Measurements from ENCODE around the gene SYNDIG1. TPM values are rescaled to one million over a fixed set of nuclear protein-coding genes. Genes with fewer than 3 reads are reported as not detected.

The SYNDIG1 gene
- total and polyA plus RNA-seq, 2 donors (not counting 1 experiment from before 2014, with no cell fraction given) = not detected

DNA sequence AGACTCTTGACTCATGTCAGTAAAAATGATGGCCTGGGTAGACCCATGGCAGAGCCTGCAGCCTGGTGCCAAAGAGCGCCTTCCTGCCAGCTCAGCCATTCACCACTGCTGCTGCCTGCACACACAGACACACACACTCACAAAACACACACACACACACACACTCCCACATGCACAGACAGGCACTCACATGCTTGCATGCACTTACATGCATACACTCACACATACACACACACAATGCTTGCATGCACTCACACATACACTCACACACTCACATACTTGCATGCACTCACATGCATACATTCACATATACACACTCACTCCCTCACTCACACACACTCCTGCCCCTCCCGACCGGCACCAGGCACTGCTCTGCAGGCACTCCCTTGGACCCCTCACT, 18.0 kb upstream of the SYNDIG1 start:
- 98% methylated on average over 3 of the region's 3 CpGs for WGBS (ENCODE audit: insufficient coverage)
- ATAC-seq (ENCODE audit: low read depth) (no peak), DNase-seq (no peak)
- Mint-ChIP-seq H3K27ac (no peak overlapping the region), H3K4me3 (no peak overlapping the region), H3K9me3 (ENCODE audit: insufficient read depth) (no peaks in the 10 kb centered on the region), H3K27me3 (peaks cover 6% of the 10 kb centered on the region), H3K4me1 (no peaks in the 10 kb centered on the region)
- intact Hi-C loops (cut with micrococcal nuclease) = no loop called here
- no peaks in the 10 kb centered on the region for H3K79me2 ChIP-seq (ENCODE audit: control insufficient read depth, insufficient read depth, low read length)
- H3K4me1 ChIP-seq (ENCODE audit: control insufficient read depth in 2 of 2, insufficient read depth in 2 of 2, low read length in 2 of 2) = no peaks in the 10 kb centered on the region
- no peak overlapping the region for H2AFZ ChIP-seq (ENCODE audit: insufficient read depth, low read depth, low read length, poor library complexity, severe bottlenecking)
- ChIA-PET CTCF (no interaction called here), POLR2A (no interaction called here)
- no peak overlapping the region for H3K4me3 ChIP-seq (ENCODE audit: control extremely low read depth in 1 of 5, extremely low read depth in 1 of 5, insufficient read depth in 1 of 5, low read depth in 2 of 5, low read length in 4 of 5)
- no peak overlapping the region for H3K27ac ChIP-seq (ENCODE audit: low read length in 2 of 2)
- no peaks in the 10 kb centered on the region for H4K20me1 ChIP-seq (ENCODE audit: control insufficient read depth, insufficient read depth, low read length, poor library complexity, severe bottlenecking)
- H3K36me3 ChIP-seq (replicated peaks in 1 of 2; ENCODE audit: control extremely low read depth in 1 of 2, control insufficient read depth in 1 of 2, extremely low read depth in 1 of 2, insufficient read depth in 2 of 2, low read length in 1 of 2) = no peaks in the 10 kb centered on the region
- no peaks in the 10 kb centered on the region for H3K9me3 ChIP-seq (ENCODE audit: control extremely low read depth in 1 of 3, control insufficient read depth in 2 of 3, insufficient read depth in 1 of 3, low read length in 2 of 3)
- TF ChIP-seq, protein P1, sequence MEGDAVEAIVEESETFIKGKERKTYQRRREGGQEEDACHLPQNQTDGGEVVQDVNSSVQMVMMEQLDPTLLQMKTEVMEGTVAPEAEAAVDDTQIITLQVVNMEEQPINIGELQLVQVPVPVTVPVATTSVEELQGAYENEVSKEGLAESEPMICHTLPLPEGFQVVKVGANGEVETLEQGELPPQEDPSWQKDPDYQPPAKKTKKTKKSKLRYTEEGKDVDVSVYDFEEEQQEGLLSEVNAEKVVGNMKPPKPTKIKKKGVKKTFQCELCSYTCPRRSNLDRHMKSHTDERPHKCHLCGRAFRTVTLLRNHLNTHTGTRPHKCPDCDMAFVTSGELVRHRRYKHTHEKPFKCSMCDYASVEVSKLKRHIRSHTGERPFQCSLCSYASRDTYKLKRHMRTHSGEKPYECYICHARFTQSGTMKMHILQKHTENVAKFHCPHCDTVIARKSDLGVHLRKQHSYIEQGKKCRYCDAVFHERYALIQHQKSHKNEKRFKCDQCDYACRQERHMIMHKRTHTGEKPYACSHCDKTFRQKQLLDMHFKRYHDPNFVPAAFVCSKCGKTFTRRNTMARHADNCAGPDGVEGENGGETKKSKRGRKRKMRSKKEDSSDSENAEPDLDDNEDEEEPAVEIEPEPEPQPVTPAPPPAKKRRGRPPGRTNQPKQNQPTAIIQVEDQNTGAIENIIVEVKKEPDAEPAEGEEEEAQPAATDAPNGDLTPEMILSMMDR (IDR thresholded peaks at IDR 0.05) = no peak
- no peak for TF ChIP-seq EZH2 (IDR thresholded peaks at IDR 0.05; ENCODE audit: borderline replicate concordance, insufficient read depth, low read depth, low read length, poor library complexity, severe bottlenecking)
- no peak overlapping the region for H3K9ac ChIP-seq (ENCODE audit: low read length)
- no peaks in the 10 kb centered on the region for H3K27me3 ChIP-seq (replicated peaks in 1 of 4; ENCODE audit: control extremely low read depth in 1 of 4, control insufficient read depth in 3 of 4, insufficient read depth in 4 of 4, low read length in 3 of 4)
- H3K4me2 ChIP-seq (replicated peaks; ENCODE audit: low read depth, low read length, poor library complexity, severe bottlenecking) = no peak overlapping the region

DNA sequence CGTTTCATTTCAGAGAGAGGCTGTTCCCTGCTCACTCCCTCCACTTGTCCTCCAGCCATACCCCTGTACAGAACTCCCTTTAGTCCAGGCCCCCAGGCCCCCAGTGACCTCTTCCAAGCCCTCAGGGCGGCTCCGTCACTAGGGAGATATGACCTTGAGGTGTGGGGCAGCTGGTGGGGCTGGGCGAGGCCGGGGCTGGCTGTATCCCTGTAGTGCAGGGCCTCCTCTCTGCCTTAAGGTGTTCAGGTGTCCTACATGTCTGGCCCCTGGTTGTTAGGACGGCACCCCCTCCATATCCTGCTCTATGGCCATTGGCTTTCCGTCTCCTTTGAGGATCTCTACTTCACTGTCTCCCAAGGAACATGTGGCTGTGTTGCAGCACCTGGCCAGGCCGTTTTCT, 17.4 kb upstream of the SYNDIG1 start:
- H3K36me3 ChIP-seq (replicated peaks in 1 of 2; ENCODE audit: control extremely low read depth in 1 of 2, control insufficient read depth in 1 of 2, extremely low read depth in 1 of 2, insufficient read depth in 2 of 2, low read length in 1 of 2) = no peaks in the 10 kb centered on the region
- no peak overlapping the region for H3K27ac ChIP-seq (ENCODE audit: low read length in 2 of 2)
- H3K27me3 Mint-ChIP-seq = peaks cover 6% of the 10 kb centered on the region
- intact Hi-C loops (cut with micrococcal nuclease) = no loop called here
- POLR2A ChIA-PET = no interaction called here
- H3K9ac ChIP-seq (ENCODE audit: low read length) = no peak overlapping the region
- no peaks in the 10 kb centered on the region for H3K9me3 ChIP-seq (ENCODE audit: control extremely low read depth in 1 of 3, control insufficient read depth in 2 of 3, insufficient read depth in 1 of 3, low read length in 2 of 3)
- no peak overlapping the region for H3K27ac Mint-ChIP-seq
- 90% methylated on average over 8 of the region's 8 CpGs for WGBS (ENCODE audit: insufficient coverage)
- H3K4me3 Mint-ChIP-seq = no peak overlapping the region
- no peaks in the 10 kb centered on the region for H3K27me3 ChIP-seq (replicated peaks in 1 of 4; ENCODE audit: control extremely low read depth in 1 of 4, control insufficient read depth in 3 of 4, insufficient read depth in 4 of 4, low read length in 3 of 4)
- CTCF ChIA-PET = no interaction called here
- no peak overlapping the region for H3K4me3 ChIP-seq (ENCODE audit: control extremely low read depth in 1 of 5, extremely low read depth in 1 of 5, insufficient read depth in 1 of 5, low read depth in 2 of 5, low read length in 4 of 5)
- DNase-seq (no peak), ATAC-seq (ENCODE audit: low read depth) (no peak)
- H3K9me3 Mint-ChIP-seq (ENCODE audit: insufficient read depth) = no peaks in the 10 kb centered on the region
- no peak overlapping the region for H3K4me2 ChIP-seq (replicated peaks; ENCODE audit: low read depth, low read length, poor library complexity, severe bottlenecking)
- H2AFZ ChIP-seq (ENCODE audit: insufficient read depth, low read depth, low read length, poor library complexity, severe bottlenecking) = no peak overlapping the region
- no peak for TF ChIP-seq EZH2 (IDR thresholded peaks at IDR 0.05; ENCODE audit: borderline replicate concordance, insufficient read depth, low read depth, low read length, poor library complexity, severe bottlenecking)
- TF ChIP-seq, protein P1 (IDR thresholded peaks at IDR 0.05) = no peak
- no peaks in the 10 kb centered on the region for H3K4me1 ChIP-seq (ENCODE audit: control insufficient read depth in 2 of 2, insufficient read depth in 2 of 2, low read length in 2 of 2)
- H3K4me1 Mint-ChIP-seq = no peaks in the 10 kb centered on the region
- H3K79me2 ChIP-seq (ENCODE audit: control insufficient read depth, insufficient read depth, low read length) = no peaks in the 10 kb centered on the region
- H4K20me1 ChIP-seq (ENCODE audit: control insufficient read depth, insufficient read depth, low read length, poor library complexity, severe bottlenecking) = no peaks in the 10 kb centered on the region
